HEK293 (cell line): ENCODE measurements around the gene KLHL12.

ENCODE experiments used
- AEBP2 ChIP-seq: fragments of 450-650 bp; formaldehyde crosslinking; IDR thresholded peaks from 2 replicates; pipeline ENCODE4 v1.5.1; 2016; ENCODE audit warnings: missing biosample characterization, missing genetic modification characterization, borderline replicate concordance
- GLIS1 ChIP-seq: fragments of 450-650 bp; formaldehyde crosslinking; IDR thresholded peaks from 2 replicates; pipeline ENCODE4 v1.5.1; 2016; ENCODE audit warnings: missing biosample characterization, missing genetic modification characterization
- OSR2 ChIP-seq: fragments of 450-650 bp; formaldehyde crosslinking; IDR thresholded peaks from 2 replicates; pipeline ENCODE4 v1.5.1; 2016; ENCODE audit warnings: missing biosample characterization, missing genetic modification characterization
- PBX3 ChIP-seq: sonication (generic); formaldehyde crosslinking; IDR thresholded peaks from 2 replicates; pipeline ENCODE4 v1.8.1; 2022; ENCODE audit warnings: mild to moderate bottlenecking, moderate library complexity, missing genetic modification reagents
- REST ChIP-seq: fragments of 450-650 bp; formaldehyde crosslinking; IDR thresholded peaks from 2 replicates; pipeline ENCODE4 v1.5.1; 2016; ENCODE audit warnings: missing biosample characterization, missing genetic modification characterization
- SETDB1 ChIP-seq: IDR thresholded peaks from one replicate; pipeline ENCODE4 v1.6.1; 2017; ENCODE audit warnings: mild to moderate bottlenecking, low read length, moderate library complexity, mixed read lengths; ENCODE audit not compliant: insufficient read length
- SP7 ChIP-seq: fragments of 450-650 bp; formaldehyde crosslinking; IDR thresholded peaks from 2 replicates; pipeline ENCODE4 v1.5.1; 2016; ENCODE audit warnings: missing biosample characterization, missing genetic modification characterization
- TRIM28 ChIP-seq: IDR thresholded peaks from 2 replicates; pipeline ENCODE4 v1.6.1; 2011; ENCODE audit warnings: low read length, control low read depth, borderline replicate concordance
- ZBTB26 ChIP-seq: fragments of 450-650 bp; formaldehyde crosslinking; optimal IDR thresholded peaks from 2 replicates; pipeline ENCODE3; 2016; ENCODE audit warnings: missing biosample characterization, mild to moderate bottlenecking, missing genetic modification characterization
- ZFHX2 ChIP-seq: fragments of 450-650 bp; formaldehyde crosslinking; conservative IDR thresholded peaks from 2 replicates; pipeline ENCODE4 v1.5.1; 2016; ENCODE audit warnings: missing biosample characterization, missing genetic modification characterization
- ZNF211 ChIP-seq: fragments of 450-650 bp; formaldehyde crosslinking; IDR thresholded peaks from 2 replicates; pipeline ENCODE4 v1.5.1; 2016; ENCODE audit warnings: low read depth, missing biosample characterization, missing genetic modification characterization
- ZNF239 ChIP-seq: fragments of 450-650 bp; formaldehyde crosslinking; IDR thresholded peaks from 2 replicates; pipeline ENCODE4 v1.5.1; 2016; ENCODE audit warnings: missing biosample characterization, missing genetic modification characterization
- ZNF280D ChIP-seq: fragments of 450-650 bp; formaldehyde crosslinking; IDR thresholded peaks from 2 replicates; pipeline ENCODE4 v1.5.1; 2016; ENCODE audit warnings: missing biosample characterization, missing genetic modification characterization
- ZNF335 ChIP-seq: fragments of 450-650 bp; formaldehyde crosslinking; conservative IDR thresholded peaks from 2 replicates; pipeline ENCODE4 v1.5.1; 2016; ENCODE audit warnings: missing biosample characterization, missing genetic modification characterization
- ZNF423 ChIP-seq: fragments of 450-650 bp; formaldehyde crosslinking; IDR thresholded peaks from 2 replicates; pipeline ENCODE4 v1.5.1; 2016; ENCODE audit warnings: missing biosample characterization, missing genetic modification characterization
- ZNF473 ChIP-seq: fragments of 450-650 bp; formaldehyde crosslinking; IDR thresholded peaks from 2 replicates; pipeline ENCODE4 v1.5.1; 2017; ENCODE audit warnings: missing biosample characterization, missing genetic modification characterization
- ZNF521 ChIP-seq: fragments of 450-650 bp; formaldehyde crosslinking; IDR thresholded peaks from 2 replicates; pipeline ENCODE4 v1.5.1; 2017; ENCODE audit warnings: missing biosample characterization, mild to moderate bottlenecking, missing genetic modification characterization
- ZNF529 ChIP-seq: fragments of 450-650 bp; formaldehyde crosslinking; IDR thresholded peaks from 2 replicates; pipeline ENCODE4 v1.5.1; 2017; ENCODE audit warnings: missing genetic modification characterization, missing biosample characterization; ENCODE audit not compliant: insufficient replicate concordance
- ZNF544 ChIP-seq: fragments of 450-650 bp; formaldehyde crosslinking; IDR thresholded peaks from 2 replicates; pipeline ENCODE4 v1.5.0; 2017; ENCODE audit warnings: missing biosample characterization, missing genetic modification characterization
- ZNF548 ChIP-seq: fragments of 450-650 bp; formaldehyde crosslinking; IDR thresholded peaks from 2 replicates; pipeline ENCODE4 v1.5.1; 2016; ENCODE audit warnings: missing biosample characterization, missing genetic modification characterization
- ZNF560 ChIP-seq: fragments of 450-650 bp; formaldehyde crosslinking; IDR thresholded peaks from 2 replicates; pipeline ENCODE4 v1.5.1; 2017; ENCODE audit warnings: missing biosample characterization, missing genetic modification characterization, borderline replicate concordance
- ZNF571 ChIP-seq: fragments of 450-650 bp; formaldehyde crosslinking; IDR thresholded peaks from 2 replicates; pipeline ENCODE4 v1.5.0; 2017; ENCODE audit warnings: missing biosample characterization, missing genetic modification characterization
- ZNF624 ChIP-seq: fragments of 450-650 bp; formaldehyde crosslinking; IDR thresholded peaks from 2 replicates; pipeline ENCODE4 v1.5.1; 2017; ENCODE audit warnings: missing biosample characterization, missing genetic modification characterization
- ZNF670 ChIP-seq: fragments of 450-650 bp; formaldehyde crosslinking; IDR thresholded peaks from 2 replicates; pipeline ENCODE4 v1.5.1; 2016; ENCODE audit warnings: missing biosample characterization, missing genetic modification characterization, low read depth
- ZNF76 ChIP-seq: fragments of 450-650 bp; formaldehyde crosslinking; IDR thresholded peaks from 2 replicates; pipeline ENCODE4; 2016; ENCODE audit warnings: low read depth, missing biosample characterization, missing genetic modification characterization, borderline replicate concordance
- ZSCAN16 ChIP-seq: fragments of 450-650 bp; formaldehyde crosslinking; IDR thresholded peaks from 2 replicates; pipeline ENCODE4 v1.5.1; 2016; ENCODE audit warnings: missing biosample characterization, missing genetic modification characterization
- TF ChIP-seq, protein P1 (sequence below): fragments of 450-650 bp; formaldehyde crosslinking; IDR thresholded peaks from 2 replicates; pipeline ENCODE4 v1.5.1; 2016; ENCODE audit warnings: missing biosample characterization, missing genetic modification characterization

Gene KLHL12

GRCh38 chr1:202959276-202959620 is 32.2 kb upstream of the KLHL12 start (continued):
- no peak for TF ChIP-seq PBX3 (CRISPR knock-in tag)
- TF ChIP-seq ZNF571 (tag by site-specific recombination): no peak
- TF ChIP-seq, protein P1, sequence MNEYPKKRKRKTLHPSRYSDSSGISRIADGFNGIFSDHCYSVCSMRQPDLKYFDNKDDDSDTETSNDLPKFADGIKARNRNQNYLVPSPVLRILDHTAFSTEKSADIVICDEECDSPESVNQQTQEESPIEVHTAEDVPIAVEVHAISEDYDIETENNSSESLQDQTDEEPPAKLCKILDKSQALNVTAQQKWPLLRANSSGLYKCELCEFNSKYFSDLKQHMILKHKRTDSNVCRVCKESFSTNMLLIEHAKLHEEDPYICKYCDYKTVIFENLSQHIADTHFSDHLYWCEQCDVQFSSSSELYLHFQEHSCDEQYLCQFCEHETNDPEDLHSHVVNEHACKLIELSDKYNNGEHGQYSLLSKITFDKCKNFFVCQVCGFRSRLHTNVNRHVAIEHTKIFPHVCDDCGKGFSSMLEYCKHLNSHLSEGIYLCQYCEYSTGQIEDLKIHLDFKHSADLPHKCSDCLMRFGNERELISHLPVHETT (tag by site-specific recombination): no peak
- TF ChIP-seq ZNF548 (tag by site-specific recombination): no peak
- TF ChIP-seq REST (tag by site-specific recombination): no peak
- TF ChIP-seq ZNF239 (tag by site-specific recombination): no peak
- TF ChIP-seq SP7: peak; percentile 77
- no peak for TF ChIP-seq AEBP2 (tag by site-specific recombination)
- TF ChIP-seq SETDB1: no peak
- TF ChIP-seq ZNF473 (tag by site-specific recombination): no peak
- 0 out of 2 replicates have a peak, but pooled peaks have one; percentile 29 for TF ChIP-seq ZSCAN16
- no peak for TF ChIP-seq ZNF529
- TF ChIP-seq ZNF335 (tag by site-specific recombination): peak; percentile 40; the same call in 1 of the 2 replicates
- TF ChIP-seq ZNF670 (tag by site-specific recombination): no peak
- no peak for TF ChIP-seq ZNF544
- TF ChIP-seq ZNF280D (tag by site-specific recombination): no peak
- TF ChIP-seq ZFHX2 (tag by site-specific recombination): no peak
- TF ChIP-seq TRIM28: no peak; the same call in 1 of the 2 replicates
- no peak for TF ChIP-seq ZNF521 (tag by site-specific recombination)
- TF ChIP-seq OSR2 (tag by site-specific recombination): peak; percentile 39; the same call in 1 of the 2 replicates
- no peak for TF ChIP-seq ZNF560 (tag by site-specific recombination)
- TF ChIP-seq ZNF624: no peak
- no peak for TF ChIP-seq ZNF211 (tag by site-specific recombination)
- peak; percentile 29; the same call in 1 of the 2 replicates for TF ChIP-seq GLIS1 (tag by site-specific recombination)
- TF ChIP-seq ZNF76 (tag by site-specific recombination): no peak
- no peak for TF ChIP-seq ZNF423 (tag by site-specific recombination)
- no peak for TF ChIP-seq ZBTB26 (tag by site-specific recombination)
